Measurements from ENCODE around the gene CERKL. TPM values are rescaled to one million over a fixed set of nuclear protein-coding genes. Genes with fewer than 3 reads are reported as not detected.

The CERKL gene
- total RNA-seq, 4 donors from 2014 or later, result not detected

- no peak for TF ChIP-seq CTCF (IDR thresholded peaks at IDR 0.05; ENCODE audit: low read depth)
Measured at GRCh38 chr2:181680937-181681811, 24.3 kb upstream of the CERKL start.

GRCh38 chr2:181680055-181680936, 23.4 kb upstream of the CERKL start, which contains the start of gene NEUROD1:
TSS of gene NEUROD1 (minus strand) at chr2:181680517. CDS start at chr2:181678860, 1,657 bp downstream.
- TF ChIP-seq CTCF (IDR thresholded peaks at IDR 0.05; ENCODE audit: low read depth), result no peak

- no peak for TF ChIP-seq CTCF (IDR thresholded peaks at IDR 0.05; ENCODE audit: low read depth)
Measured at GRCh38 chr2:181679544-181679979, 22.7 kb upstream of the CERKL start.

GRCh38 chr2:181678861-181679543, 22.1 kb upstream of the CERKL start:
- TF ChIP-seq CTCF (IDR thresholded peaks at IDR 0.05; ENCODE audit: low read depth), result no peak

- no peak for TF ChIP-seq CTCF (IDR thresholded peaks at IDR 0.05; ENCODE audit: low read depth)
Measured at GRCh38 chr2:181677912-181678586, 21.1 kb upstream of the CERKL start.

- no peak for TF ChIP-seq CTCF (IDR thresholded peaks at IDR 0.05; ENCODE audit: low read depth)
Measured at GRCh38 chr2:181675254-181675653, 18.3 kb upstream of the CERKL start.
